A673 (cell line): Measurements from ENCODE around the gene CCDC154.

Experiments used
- EZH2 ChIP-seq: fragments of 200-600 bp; sonication (generic); IDR thresholded peaks from 2 replicates; pipeline ENCODE4 v1.6.1; 2017; ENCODE audit warnings: borderline replicate concordance, low read depth, mild to moderate bottlenecking, mixed read lengths, antibody characterized with exemption, low read length; ENCODE audit not compliant: poor library complexity, severe bottlenecking
- TF ChIP-seq, protein P1 (sequence below): fragments of 300-800, 200-600 bp; sonication (generic); conservative IDR thresholded peaks from 2 replicates; pipeline ENCODE4 v1.5.1; 2017; ENCODE audit warnings: low read depth, mild to moderate bottlenecking, antibody characterized with exemption, low read length, moderate library complexity, mixed read lengths

DNA sequence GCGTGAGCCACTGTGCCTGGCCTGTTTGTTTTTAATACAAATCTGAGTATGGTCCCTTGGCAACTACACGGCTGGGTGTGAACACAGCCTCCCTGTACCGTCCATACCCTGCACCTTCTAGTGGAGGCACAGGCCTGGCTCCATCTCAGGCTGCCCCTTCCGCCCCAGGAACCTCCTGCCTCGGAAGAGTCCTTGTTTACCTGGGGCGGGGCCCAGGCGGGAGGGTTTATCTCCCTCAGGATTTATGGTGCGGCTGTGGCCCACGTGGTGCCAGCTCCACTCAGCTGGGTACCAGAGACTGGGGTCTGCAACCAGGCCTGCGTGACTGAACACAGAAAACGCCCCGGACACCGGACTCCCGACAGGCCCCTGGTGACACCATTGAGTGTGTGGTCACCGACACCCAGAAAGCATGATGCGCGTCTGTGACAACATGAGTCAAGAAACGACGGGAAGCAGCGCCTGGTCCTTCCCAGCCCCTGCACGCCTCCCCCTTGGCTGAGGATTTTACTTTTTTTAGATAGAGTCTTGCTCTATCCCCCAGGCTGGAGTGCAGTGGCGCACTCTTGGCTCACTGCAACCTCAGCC is 48.8 kb downstream of the CCDC154 start:
- TF ChIP-seq EZH2, result no peak
- TF ChIP-seq, protein P1, sequence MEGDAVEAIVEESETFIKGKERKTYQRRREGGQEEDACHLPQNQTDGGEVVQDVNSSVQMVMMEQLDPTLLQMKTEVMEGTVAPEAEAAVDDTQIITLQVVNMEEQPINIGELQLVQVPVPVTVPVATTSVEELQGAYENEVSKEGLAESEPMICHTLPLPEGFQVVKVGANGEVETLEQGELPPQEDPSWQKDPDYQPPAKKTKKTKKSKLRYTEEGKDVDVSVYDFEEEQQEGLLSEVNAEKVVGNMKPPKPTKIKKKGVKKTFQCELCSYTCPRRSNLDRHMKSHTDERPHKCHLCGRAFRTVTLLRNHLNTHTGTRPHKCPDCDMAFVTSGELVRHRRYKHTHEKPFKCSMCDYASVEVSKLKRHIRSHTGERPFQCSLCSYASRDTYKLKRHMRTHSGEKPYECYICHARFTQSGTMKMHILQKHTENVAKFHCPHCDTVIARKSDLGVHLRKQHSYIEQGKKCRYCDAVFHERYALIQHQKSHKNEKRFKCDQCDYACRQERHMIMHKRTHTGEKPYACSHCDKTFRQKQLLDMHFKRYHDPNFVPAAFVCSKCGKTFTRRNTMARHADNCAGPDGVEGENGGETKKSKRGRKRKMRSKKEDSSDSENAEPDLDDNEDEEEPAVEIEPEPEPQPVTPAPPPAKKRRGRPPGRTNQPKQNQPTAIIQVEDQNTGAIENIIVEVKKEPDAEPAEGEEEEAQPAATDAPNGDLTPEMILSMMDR, result no peak
